Activated CD8-positive, alpha-beta memory T cell treated with anti-CD3 and anti-CD28 coated beads for 36 hours (primary cell): ENCODE results near the gene FRYL. TPM values are rescaled to one million over a fixed set of nuclear protein-coding genes. Genes with fewer than 3 reads are reported as not detected.

Experiments used
- CTCF ChIA-PET: fragments of 350-600 bp; sonication (Branson Sonifier 250); formaldehyde crosslinking; loops from one replicate; lab custom pipeline; 2021; ENCODE audit warnings: antibody characterized with exemption; lab: Charles Lee
- POLR2A ChIA-PET: fragments of 350-600 bp; sonication (Branson Sonifier 250); formaldehyde crosslinking; loops from one replicate; lab custom pipeline; 2021; ENCODE audit warnings: antibody characterized with exemption; lab: Charles Lee
- total RNA-seq, 2 experiments: library from RNA; stranded (reverse); gene quantifications; one replicate each; pipeline ENCODE4 v1.2.3, GENCODE V29; 2021

The FRYL gene
- total RNA-seq, 2 experiments from 2014 or later: 68.7 to 77.1 TPM

DNA sequence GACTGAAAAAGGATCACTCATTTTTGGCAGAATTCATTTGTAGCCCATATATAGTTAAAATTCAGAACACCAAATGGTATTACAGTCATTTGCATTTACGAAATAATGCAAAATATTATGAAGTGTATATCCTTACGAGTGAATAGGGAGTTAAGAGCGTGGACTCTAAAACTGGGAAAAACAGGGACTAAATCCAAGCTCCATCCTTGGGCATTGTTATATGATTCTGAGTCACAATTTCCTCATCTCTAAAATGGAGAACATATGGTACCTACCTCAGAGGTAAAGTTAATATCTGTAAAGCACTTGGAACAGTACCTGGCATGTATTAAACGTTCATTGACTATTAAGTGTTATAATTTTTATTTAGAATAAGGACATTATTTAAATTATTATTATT, 183.7 kb downstream of the FRYL start:
- ChIA-PET POLR2A (no interaction called here), CTCF (no interaction called here)

DNA sequence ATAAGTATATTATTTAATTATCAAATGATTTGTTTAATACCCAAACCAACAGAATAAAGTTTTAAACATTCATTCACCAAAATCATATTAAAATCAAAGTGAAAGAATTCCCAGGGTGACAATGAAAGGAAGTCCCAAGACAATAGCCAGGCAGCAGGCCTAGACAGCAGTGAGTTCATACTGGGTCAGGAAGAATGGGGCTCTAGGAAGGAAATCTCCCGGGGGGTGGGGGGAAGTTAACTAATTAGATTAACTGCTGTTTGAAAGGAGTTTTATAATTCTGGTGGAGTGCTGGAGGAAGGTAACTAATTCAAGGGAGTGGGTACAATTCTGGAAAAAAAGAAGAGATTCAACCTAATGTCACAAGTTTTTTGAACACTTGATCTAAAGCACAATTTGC, 185.9 kb downstream of the FRYL start:
- POLR2A ChIA-PET: no interaction called here
- CTCF ChIA-PET: no interaction called here

DNA sequence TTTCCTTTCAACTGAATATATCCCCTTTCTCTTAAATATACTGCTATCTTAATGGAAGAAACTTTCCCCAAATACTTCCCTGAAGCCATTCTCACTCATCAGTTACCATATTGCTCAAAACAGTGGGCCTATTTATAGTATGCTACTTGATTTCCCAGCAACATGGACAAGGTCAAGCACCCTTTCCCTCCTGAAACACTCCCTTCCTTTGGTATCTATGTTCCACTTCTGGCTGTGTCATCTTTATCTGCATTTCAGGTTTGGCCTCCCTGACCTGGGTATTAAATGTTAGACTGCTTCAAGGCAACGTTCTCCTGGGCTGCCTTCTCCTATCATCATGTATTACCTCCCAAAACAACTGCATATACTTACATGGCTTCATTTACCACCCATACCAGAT, 188.7 kb downstream of the FRYL start:
- ChIA-PET POLR2A (no interaction called here), CTCF (no interaction called here)

DNA sequence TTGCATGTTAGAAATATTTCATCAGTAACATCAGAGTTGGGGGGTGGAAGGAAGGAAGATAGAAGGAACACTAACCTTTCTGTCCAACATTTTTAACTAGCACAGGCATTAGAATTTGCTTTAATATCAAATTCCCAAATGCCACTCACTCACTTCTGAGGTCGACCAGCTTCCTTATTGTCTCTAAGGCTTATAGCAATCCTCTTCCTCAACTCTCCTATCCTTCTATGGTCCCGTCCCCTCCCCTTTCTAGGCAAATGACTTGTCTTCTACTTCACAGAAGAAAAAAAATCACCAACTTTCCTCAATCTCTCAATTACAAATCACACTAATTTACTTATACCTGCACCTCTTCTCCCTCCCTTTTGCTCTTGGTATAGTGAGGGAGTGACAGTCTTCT, 189.2 kb downstream of the FRYL start:
- CTCF ChIA-PET: no interaction called here
- POLR2A ChIA-PET: no interaction called here

DNA sequence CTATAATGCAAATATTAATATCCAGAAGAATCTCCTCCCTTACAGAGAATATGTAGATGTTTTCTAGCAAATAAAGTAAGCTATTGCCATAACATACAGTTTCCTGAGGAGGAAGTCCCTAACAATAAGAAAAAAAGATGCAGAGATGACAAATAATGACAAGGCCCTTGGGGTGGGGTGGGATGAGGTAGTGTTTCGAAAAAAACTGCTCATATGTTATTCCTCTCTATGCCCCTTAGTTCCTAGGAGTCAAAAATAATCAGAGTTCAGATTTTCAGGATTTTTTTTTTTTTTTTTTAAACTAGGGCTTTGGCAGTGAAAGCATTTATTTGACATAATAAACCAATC, 191.0 kb downstream of the FRYL start:
- ChIA-PET POLR2A (no interaction called here), CTCF (no interaction called here)

DNA sequence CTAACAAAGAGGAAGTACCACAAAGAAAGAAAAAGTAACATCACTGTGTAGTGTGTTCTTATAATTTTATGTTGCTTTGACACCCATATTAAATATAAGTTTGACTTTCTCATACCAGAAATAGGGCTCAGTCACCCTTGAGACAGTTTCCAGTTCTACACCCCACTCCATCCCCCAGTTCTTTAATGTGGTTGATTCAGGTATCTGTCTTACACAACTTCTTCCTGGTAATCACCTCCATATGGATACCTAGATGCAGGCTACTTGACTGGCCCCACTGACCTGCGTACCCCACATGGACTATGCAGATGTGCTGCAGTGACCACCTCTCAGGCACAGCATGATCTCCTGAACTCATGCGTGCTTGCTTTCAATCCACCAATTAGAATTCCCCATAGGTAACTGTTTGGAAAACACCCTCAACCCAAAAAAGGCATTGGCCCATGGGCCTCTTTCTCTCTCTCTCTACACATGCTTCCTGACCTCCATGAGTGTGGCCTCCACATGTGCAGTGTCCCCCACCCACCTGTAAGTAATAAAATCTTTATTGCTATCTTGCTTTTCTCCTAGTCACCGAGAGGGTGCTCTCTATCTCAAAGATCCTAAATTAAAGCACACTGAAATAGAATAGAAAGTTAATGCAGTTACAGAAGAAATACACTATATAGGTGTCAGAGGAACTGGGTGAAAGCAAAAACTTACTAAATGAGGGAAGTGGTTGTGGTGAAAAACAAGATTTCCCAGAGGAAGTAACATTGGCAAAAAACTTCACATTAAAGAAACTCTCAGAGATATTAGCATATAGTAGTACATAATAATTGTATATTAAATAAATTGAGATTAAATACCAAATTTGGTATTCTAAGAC, 191.6 kb downstream of the FRYL start:
- ChIA-PET CTCF (no interaction called here), POLR2A (no interaction called here)

DNA sequence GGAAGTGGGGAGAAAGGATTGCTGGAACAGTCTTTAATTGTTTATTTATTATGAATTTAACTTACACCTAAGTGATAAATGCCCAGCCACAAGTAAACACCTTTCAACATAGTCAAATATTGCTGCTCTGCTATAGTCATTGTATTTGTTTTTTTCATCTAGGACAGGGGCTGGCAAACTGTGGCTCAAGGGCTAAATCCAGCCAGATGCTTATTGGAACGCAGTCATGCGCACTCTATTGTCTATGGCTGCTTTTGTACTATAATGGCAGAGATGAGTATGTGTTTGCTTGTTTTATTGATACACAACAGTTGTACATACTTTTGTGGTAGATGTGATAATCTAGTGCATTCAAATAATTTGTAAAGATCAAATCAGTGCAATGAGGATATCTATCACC, 194.7 kb downstream of the FRYL start:
- ChIA-PET CTCF (no interaction called here), POLR2A (no interaction called here)

DNA sequence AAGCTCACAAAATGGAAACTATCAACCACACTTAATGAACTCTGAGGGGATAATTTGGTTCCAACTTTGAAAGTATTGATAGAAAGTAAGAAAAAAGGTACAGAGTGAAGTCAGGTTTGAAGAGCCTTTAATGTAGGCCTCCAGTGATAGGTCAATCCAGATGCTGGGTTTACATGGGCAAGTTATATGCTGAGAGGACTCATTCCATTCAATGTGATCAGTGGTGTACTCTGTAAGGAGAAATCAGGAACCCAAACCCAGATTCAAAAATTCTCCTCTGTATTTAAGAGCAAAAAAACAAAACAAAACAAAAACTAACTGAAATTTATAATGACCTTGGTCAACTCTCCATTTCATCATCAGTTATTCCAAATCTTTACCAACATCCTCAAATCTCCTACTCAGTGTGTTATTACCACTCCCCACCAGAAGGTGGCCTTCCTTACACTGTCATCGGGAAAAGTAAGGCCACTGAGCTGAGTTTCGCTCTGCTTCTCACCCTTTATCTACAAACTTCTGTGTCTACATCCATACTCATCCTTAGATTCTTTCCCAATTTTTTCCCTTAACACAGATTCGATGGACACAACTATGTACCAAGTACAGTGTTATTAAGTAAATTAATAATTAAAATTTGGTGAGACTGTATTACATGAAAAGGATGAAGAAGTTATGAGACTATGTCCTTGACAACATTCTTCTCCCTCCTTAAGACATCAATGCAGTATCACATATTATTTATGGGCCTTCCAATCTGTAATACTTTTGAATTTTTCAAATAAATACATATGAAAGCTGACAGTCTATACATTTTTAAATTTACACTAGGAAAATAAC, 201.7 kb downstream of the FRYL start:
- POLR2A ChIA-PET: interaction anchor here (0.6 kb wide), 1 partner anchor 54 kb away, joined by 3 read pairs; no protein-coding TSS in a partner anchor
- CTCF ChIA-PET: interaction anchor here (1.0 to 1.4 kb wide), 3 partner anchors 103 to 392 kb away, joined by 3 to 4 read pairs (median 3); no protein-coding TSS in a partner anchor

DNA sequence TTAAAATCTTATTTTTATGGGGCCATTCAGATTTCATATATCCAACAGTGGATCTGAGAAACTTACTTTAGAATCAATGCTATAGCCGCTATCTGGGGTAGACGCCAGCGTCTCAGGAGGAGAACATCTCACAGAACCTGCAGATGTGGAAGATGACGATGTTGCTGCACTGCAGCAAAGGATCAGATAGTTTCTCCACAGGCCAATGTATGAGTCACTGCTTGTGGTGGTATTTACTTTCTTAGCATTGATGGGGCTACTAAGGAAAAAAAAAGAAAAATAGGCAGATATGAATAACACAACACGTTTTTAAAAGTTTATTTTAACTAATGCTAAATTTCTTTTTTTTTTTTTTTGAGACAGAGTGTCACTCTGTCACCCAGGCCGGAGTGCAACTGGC, 204.1 kb downstream of the FRYL start:
- CTCF ChIA-PET: no interaction called here

DNA sequence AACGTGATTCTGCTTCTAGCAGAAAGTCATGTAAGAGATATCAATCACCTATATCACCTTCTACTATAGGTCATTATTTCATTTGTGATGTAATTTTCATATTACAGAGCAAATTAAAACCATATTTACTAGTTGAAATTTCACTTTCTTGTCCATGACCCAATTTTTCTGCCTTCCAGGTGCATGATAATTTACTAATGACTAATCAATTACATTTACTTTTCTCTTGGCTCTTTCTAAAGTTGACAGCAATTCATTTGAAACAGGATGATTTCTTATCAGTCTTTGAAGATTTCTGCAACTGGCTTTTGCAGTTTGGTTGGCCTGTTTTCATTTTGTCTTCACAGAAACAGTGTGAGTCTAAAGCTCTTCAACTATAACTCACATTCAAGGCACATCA, 208.6 kb downstream of the FRYL start:
- CTCF ChIA-PET: interaction anchor here (0.9 kb wide), 1 partner anchor 89 kb away, joined by 3 read pairs; no protein-coding TSS in a partner anchor
- POLR2A ChIA-PET: no interaction called here

More for the DNA sequence above, 204.1 kb downstream of the FRYL start:
- POLR2A ChIA-PET: no interaction called here

DNA sequence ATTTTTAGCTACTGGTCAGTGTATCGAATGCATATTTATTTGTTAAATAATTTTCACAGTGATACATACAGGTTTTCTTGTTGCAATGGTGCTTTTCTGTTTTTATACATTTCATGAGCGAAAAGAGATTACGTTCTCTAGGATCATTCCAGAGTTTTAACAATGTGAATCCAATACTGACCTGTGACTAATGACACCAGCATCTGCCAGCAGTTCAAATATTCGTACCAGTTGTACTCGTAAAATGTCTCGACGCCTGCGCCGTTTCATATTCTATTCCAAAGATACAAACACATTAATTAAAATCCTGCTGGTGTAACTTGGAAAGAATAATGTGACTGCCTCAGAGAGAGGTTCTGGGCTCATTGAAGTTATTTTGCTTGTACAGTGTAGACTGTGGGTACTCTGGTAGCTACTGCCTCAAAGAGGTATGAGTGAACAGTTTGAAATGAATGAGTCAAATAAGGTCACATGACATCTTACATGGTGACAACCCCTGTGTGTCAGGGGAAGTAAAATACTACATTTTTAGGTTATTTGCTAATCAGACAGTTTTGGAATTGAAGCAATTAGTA, 209.3 kb downstream of the FRYL start:
- ChIA-PET POLR2A (no interaction called here), CTCF (no interaction called here)

DNA sequence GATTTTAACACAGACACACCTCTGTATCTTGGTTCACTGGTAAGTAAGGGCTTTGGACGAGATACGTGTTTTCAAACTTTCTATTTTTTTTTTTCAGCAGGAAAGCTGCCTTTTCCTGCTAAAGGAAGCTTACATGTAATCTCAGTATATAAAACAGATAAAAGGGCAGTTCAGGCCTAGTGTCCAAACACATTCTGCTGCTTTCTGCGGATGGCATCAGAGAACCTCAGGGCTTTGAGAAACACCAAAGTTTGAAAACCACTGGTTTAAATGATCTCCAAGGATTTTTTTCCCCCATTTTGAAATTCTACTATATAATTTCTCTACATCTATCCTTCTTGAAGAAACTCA, 214.1 kb downstream of the FRYL start:
- CTCF ChIA-PET: no interaction called here
- POLR2A ChIA-PET: no interaction called here

DNA sequence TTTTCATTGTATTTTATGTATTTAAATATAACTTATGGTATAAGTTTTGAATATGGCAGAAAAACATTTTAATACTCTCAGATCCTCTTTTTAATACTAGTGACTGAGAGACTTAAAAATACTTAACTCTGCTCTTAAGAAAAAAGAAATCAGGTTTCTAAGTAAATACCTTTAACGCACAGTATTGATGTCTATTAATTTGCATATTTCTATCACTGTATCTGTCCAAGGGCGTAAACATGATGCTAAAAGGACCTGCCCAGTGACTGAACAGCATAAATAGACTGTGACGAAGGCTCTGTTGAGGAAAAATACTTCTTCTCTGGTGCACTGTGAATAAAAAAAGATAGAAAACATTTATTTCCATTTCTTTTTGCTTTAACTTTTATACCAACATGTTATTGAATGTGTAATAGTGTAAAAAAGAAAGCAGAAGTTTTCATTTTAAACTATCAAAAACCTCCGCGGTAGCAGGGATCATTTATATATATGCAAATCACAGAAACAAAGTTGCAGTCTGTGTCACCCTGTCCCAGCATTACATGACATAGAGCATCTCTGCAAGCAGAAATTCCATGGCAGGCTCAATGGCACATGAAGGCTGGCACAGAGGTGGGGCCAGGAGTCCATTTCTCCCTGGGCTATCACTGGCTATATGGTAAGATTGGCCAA, 214.6 kb downstream of the FRYL start:
- ChIA-PET CTCF (no interaction called here), POLR2A (no interaction called here)

DNA sequence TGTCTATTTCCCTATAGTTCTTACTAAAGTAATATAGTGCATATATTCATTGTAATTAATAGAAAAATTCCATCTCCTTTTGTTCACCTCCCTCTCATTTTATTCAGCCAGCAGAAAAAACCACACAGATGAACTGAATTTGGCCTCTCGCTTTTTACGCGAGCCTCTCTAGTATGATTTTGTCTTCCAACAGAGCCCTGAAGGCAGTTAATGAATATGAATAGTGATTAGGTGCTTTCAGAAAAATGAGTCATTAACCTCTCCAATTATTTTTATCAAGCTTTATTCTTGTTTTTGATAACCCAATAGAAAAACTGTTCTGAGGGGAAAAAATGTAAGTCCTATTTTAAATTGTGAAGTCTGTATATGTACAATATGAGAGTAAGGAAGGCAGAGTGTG, 215.9 kb downstream of the FRYL start:
- ChIA-PET POLR2A (no interaction called here), CTCF (no interaction called here)

DNA sequence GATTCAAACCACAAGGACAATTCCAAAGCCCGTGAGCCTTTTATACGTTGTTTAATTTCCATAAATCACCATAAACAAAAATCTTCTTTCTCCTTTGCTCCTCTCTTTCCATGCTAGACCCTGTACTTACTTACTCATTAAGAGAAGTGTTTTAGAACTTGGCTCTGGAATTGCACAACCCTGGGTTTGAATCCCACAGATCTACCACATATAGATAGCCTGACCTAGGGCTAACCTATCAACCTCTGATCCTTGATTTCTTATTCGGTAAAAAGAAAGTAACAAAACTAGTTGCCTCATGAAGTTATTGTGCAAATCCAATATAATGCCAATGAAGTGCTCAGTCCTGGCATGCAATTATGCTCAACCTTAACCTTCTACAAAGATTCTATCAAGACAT, 221.3 kb downstream of the FRYL start:
- CTCF ChIA-PET: no interaction called here
- POLR2A ChIA-PET: no interaction called here

DNA sequence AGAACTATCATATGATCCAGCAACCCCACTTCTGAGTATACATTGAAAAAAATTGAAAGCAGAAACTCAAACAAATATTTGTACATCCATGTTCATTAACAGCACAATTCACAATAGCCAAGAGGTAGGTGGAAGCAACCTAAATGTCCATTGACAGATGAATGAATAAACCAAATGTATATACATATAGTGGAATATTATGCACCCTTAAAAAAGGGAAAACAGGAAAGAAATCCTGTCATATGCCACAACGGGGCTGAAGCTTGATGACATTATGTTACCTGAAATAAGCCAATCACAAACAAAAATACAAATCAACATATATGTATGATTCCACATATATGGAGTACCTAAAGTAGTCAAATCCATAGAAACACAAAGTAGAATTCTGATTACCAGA, 222.1 kb downstream of the FRYL start:
- CTCF ChIA-PET: no interaction called here

DNA sequence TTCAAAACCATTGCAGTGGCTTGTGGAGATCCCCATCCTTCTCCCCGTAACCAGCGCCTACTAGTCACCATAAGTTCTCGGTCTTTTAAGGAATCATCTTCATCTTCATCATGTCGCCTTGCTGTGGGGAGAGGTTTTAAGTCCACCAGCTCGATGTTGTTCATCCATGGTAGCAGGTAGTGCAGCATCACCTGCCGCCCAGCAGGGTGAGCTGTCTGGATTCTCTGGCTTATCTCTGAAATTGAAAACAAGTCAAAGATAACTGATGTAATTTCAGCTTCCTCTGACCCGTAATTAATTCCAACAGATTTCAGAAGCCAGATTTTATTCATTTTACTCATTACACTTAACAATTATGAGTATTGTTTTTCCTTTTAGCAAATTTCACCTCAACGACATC, 222.6 kb downstream of the FRYL start:
- ChIA-PET POLR2A (no interaction called here), CTCF (interaction anchor here (0.6 kb wide), 1 partner anchor 23 kb away, joined by 3 read pairs; no protein-coding TSS in a partner anchor)

More for the DNA sequence above, 222.1 kb downstream of the FRYL start:
- POLR2A ChIA-PET: no interaction called here

DNA sequence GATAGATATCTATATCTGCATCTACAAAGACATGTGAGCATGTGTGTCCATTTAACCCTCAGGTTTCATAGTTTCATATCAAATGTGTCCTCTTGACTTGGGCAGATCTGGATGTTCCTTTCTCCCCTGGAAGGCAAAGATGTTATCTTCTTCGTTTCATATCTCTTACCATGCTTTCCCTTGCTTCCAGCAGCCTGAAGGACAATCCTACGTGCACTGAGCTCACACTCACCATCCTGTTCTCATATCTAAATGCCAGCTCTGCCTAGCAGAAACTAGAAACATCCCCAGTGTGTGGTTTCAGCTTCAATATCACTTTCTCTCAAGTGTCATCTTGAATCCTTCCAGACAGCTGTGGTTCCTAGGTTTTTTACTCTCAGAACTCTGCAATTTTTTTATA, 223.8 kb downstream of the FRYL start:
- ChIA-PET POLR2A (no interaction called here), CTCF (no interaction called here)

DNA sequence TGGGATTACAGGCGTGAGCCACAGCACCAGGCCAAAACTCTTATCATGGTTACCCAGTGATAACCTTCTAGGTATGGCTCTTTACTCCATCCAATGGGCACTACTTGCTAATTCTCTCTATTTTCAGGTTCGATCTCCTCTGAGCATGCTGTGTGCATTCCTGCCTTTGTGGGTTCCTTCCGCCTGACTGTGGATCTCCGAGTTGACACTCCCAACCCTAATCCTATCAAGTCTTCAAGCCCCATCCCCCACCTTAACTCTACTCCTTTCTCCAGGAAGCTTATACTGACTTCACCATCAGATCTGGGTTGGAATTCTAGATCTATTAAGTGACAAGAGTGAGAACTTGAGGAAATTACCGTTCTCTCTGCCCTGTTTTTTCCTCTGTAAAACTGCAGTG, 225.5 kb downstream of the FRYL start:
- POLR2A ChIA-PET: no interaction called here
- CTCF ChIA-PET: no interaction called here

DNA sequence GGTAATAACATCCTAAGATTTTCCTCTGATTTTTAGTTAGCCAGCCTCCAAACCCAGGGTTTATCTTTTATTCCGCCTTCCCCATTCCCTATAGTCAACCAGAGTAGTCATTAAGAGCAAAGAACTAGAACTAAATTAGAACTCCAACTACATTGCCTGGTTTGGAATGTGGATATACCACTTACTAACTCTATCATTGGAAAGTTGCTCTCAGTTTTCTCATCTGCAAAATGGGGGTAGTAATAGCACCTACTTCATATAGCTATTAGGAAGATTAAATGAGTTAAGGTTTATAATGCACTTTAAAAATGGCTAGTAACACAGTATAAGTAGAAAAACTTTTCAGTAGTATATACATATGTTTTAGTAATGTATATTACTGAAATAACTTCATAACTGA, 226.4 kb downstream of the FRYL start:
- CTCF ChIA-PET: no interaction called here
- POLR2A ChIA-PET: no interaction called here
